Mesenchymal stem cell (in vitro differentiated cells and primary cell): ENCODE data around the gene HSPA12A.

Experiments
- DNase-seq: peaks from one replicate; pipeline ENCODE4 v3.0.0-alpha.2; 2013
- H2AFZ ChIP-seq: one replicate; pipeline ENCODE4 v1.6.1; 2013; ENCODE audit warnings: low read depth, mild to moderate bottlenecking, control low read depth, inconsistent platforms, low read length, moderate library complexity
- H2AK5ac ChIP-seq: 2 replicates; pipeline ENCODE4 v1.6.1; 2013; ENCODE audit warnings: low read length, moderate library complexity, mild to moderate bottlenecking, inconsistent platforms; ENCODE audit not compliant: severe bottlenecking
- H2BK120ac ChIP-seq: one replicate; pipeline ENCODE4 v1.6.1; 2013; ENCODE audit warnings: low read depth, mild to moderate bottlenecking, inconsistent platforms, low read length, moderate library complexity
- H2BK12ac ChIP-seq, 2 experiments: one replicate each; pipeline ENCODE4 v1.6.1; 2013; ENCODE audit warnings: inconsistent platforms in 2 of 2, low read length in 2 of 2, mild to moderate bottlenecking in 2 of 2, moderate library complexity in 2 of 2, control low read depth in 1 of 2
- H2BK15ac ChIP-seq: one replicate; pipeline ENCODE4 v1.6.1; 2013; ENCODE audit warnings: mild to moderate bottlenecking, low read depth, inconsistent platforms; ENCODE audit not compliant: poor library complexity, severe bottlenecking
- H2BK5ac ChIP-seq: 2 replicates; pipeline ENCODE4 v1.6.1; 2013; ENCODE audit warnings: low read depth, mild to moderate bottlenecking, low read length, control low read depth, inconsistent platforms; ENCODE audit not compliant: poor library complexity, severe bottlenecking
- H3K14ac ChIP-seq, 2 experiments: one replicate each; pipeline ENCODE4 v1.6.1; 2013; ENCODE audit warnings: inconsistent platforms in 2 of 2, low read length in 2 of 2, control low read depth in 1 of 2, mild to moderate bottlenecking in 1 of 2, moderate library complexity in 1 of 2
- H3K18ac ChIP-seq, 2 experiments: one replicate each; pipeline ENCODE4 v1.6.1; 2013; ENCODE audit warnings: inconsistent platforms in 2 of 2, low read length in 2 of 2, control low read depth in 1 of 2, low read depth in 1 of 2, mild to moderate bottlenecking in 1 of 2
- H3K23ac ChIP-seq, 2 experiments: one replicate each; pipeline ENCODE4 v1.6.1; 2013; ENCODE audit warnings: inconsistent platforms in 2 of 2, low read length in 2 of 2, mild to moderate bottlenecking in 2 of 2, moderate library complexity in 2 of 2, control low read depth in 1 of 2
- H3K27ac ChIP-seq: 2 replicates; pipeline ENCODE4 v1.5.1; 2013; ENCODE audit warnings: mild to moderate bottlenecking, moderate library complexity, low read length, control low read depth, inconsistent platforms; ENCODE audit not compliant: poor library complexity, severe bottlenecking
- H3K27me3 ChIP-seq, 2 experiments: 2 replicates each; pipeline versions ENCODE4 v1.6.1 to v1.7.0; 2013; ENCODE audit warnings: low read length in 2 of 2, mild to moderate bottlenecking in 2 of 2, moderate library complexity in 2 of 2, control low read depth in 1 of 2, inconsistent platforms in 1 of 2; ENCODE audit not compliant: control insufficient read depth in 1 of 2, insufficient read depth in 1 of 2
- H3K36me3 ChIP-seq, 2 experiments: 2 replicates each; pipeline versions ENCODE4 v1.6.1 to v1.7.0; 2013; ENCODE audit warnings: low read length in 2 of 2, control low read depth in 1 of 2, inconsistent platforms in 1 of 2, low read depth in 1 of 2, mild to moderate bottlenecking in 1 of 2; ENCODE audit not compliant: insufficient read depth in 2 of 2, control insufficient read depth in 1 of 2
- H3K4ac ChIP-seq, 2 experiments: one replicate each; pipeline ENCODE4 v1.6.1; 2013; ENCODE audit warnings: inconsistent platforms in 2 of 2, low read length in 2 of 2, mild to moderate bottlenecking in 2 of 2, moderate library complexity in 2 of 2, control low read depth in 1 of 2, low read depth in 1 of 2
- H3K4me1 ChIP-seq: 2 replicates; pipeline ENCODE4 v1.6.1; 2013; ENCODE audit warnings: low read depth, low read length, control low read depth; ENCODE audit not compliant: control insufficient read depth, insufficient read depth
- H3K4me2 ChIP-seq: 2 replicates; pipeline ENCODE4 v1.6.1; 2013; ENCODE audit warnings: low read length, mild to moderate bottlenecking, inconsistent platforms; ENCODE audit not compliant: poor library complexity, severe bottlenecking
- H3K4me3 ChIP-seq, 2 experiments: 2 replicates each; pipeline versions ENCODE4 v1.5.1 to v1.7.0; 2013; ENCODE audit warnings: low read length in 2 of 2, mild to moderate bottlenecking in 2 of 2, control low read depth in 1 of 2, low read depth in 1 of 2; ENCODE audit not compliant: insufficient read depth in 1 of 2
- H3K79me1 ChIP-seq: replicated peaks from 2 replicates; pipeline ENCODE4 v1.6.1; 2013; ENCODE audit warnings: mild to moderate bottlenecking, control low read depth, low read length, inconsistent platforms; ENCODE audit not compliant: poor library complexity, severe bottlenecking
- H3K9ac ChIP-seq: 2 replicates; pipeline ENCODE4 v1.7.0; 2013; ENCODE audit warnings: mild to moderate bottlenecking, low read length, moderate library complexity
- H3K9me3 ChIP-seq: 2 replicates; pipeline ENCODE4 v1.7.0; 2013; ENCODE audit warnings: mild to moderate bottlenecking, low read length; ENCODE audit not compliant: control insufficient read depth
- H4K8ac ChIP-seq: one replicate; pipeline ENCODE4 v1.6.1; 2013; ENCODE audit warnings: inconsistent platforms, mild to moderate bottlenecking, low read length, moderate library complexity
- H4K91ac ChIP-seq: one replicate; pipeline ENCODE4 v1.6.1; 2013; ENCODE audit warnings: mild to moderate bottlenecking, low read length, inconsistent platforms
- WGBS: methylation state at CpG from one replicate; pipeline ENCODE4 v1.1.7; 2013; ENCODE audit warnings: mixed read lengths; 5-methylcytosine and 5-hydroxymethylcytosine counted together

HSPA12A gene

DNA sequence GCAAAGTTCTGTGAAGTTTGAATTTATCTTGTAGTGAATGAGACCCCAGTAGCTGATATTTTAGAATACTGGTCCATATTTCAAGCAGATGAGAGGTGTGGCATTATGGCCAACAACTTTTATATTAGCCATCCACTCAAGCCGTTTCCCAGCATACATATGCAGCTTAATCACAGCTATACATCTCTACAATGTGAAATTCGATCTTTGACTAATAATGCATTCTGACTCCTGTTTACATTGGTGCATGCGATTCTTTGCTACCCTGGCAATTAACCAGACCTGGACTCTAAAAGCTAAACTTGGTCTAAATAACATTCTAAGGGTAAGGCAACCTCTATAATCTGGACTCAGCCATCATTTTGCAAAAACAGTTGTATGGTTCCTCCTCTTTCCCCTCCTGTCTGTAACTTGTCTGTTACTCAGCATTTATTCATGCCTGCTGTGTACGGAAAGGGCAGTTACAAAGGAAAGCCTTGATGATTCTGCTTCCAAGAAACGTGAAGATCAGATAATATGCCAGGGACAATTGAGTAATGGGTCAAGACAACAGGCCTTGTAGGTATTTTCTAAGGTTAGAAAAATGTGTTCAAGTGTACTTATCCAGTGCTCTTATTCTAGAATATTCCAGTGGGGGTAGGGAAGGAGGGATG lies 71.0 kb downstream of the HSPA12A start:
- H3K4me3 ChIP-seq, result no peak overlapping the region
- H2AFZ ChIP-seq, result no peak overlapping the region
- WGBS, result 66% methylated on average over 5 of the region's 5 CpGs
- H3K27me3 ChIP-seq, result peaks cover 0 to 34% of the 10 kb centered on the region in 2 experiments
- no peak overlapping the region for H3K9ac ChIP-seq
- no peak overlapping the region for H2BK12ac ChIP-seq
- no peak for DNase-seq
- no peak overlapping the region for H3K4me2 ChIP-seq
- no peak overlapping the region for H2BK5ac ChIP-seq
- peaks cover 32 to 47% of the 10 kb centered on the region in 2 experiments for H3K36me3 ChIP-seq
- peaks cover 17% of the 10 kb centered on the region for H3K4me1 ChIP-seq
- H2BK120ac ChIP-seq, result no peak overlapping the region
- H4K8ac ChIP-seq, result no peak overlapping the region
- no peak overlapping the region for H3K14ac ChIP-seq
- H3K9me3 ChIP-seq, result no peaks in the 10 kb centered on the region
- H3K4ac ChIP-seq, result no peak overlapping the region
- no peak overlapping the region for H3K18ac ChIP-seq
- H3K79me1 ChIP-seq, result peaks cover 4% of the 10 kb centered on the region
- no peak overlapping the region for H4K91ac ChIP-seq
- H2AK5ac ChIP-seq, result no peak overlapping the region
- H2BK15ac ChIP-seq, result no peak overlapping the region
- no peak overlapping the region for H3K27ac ChIP-seq
- H3K23ac ChIP-seq, result no peak overlapping the region

GRCh38 chr10:116670706-116671105 lies 71.7 kb downstream of the HSPA12A start:
- H3K14ac ChIP-seq, result no peak overlapping the region
- H3K4me3 ChIP-seq, result no peak overlapping the region
- H3K4me2 ChIP-seq, result no peak overlapping the region
- no peak overlapping the region for H2BK15ac ChIP-seq
- H2AFZ ChIP-seq, result no peak overlapping the region
- no peak overlapping the region for H3K27ac ChIP-seq
- no peak overlapping the region for H3K18ac ChIP-seq
- no peak overlapping the region for H2BK120ac ChIP-seq
- H4K8ac ChIP-seq, result no peak overlapping the region
- no peak for DNase-seq
- no peak overlapping the region for H2BK12ac ChIP-seq
- no peak overlapping the region for H3K4ac ChIP-seq
- H3K9me3 ChIP-seq, result no peaks in the 10 kb centered on the region
- H3K79me1 ChIP-seq, result peaks cover 4% of the 10 kb centered on the region
- H3K36me3 ChIP-seq, result peaks cover 27 to 40% of the 10 kb centered on the region in 2 experiments
- no peak overlapping the region for H2AK5ac ChIP-seq
- H3K9ac ChIP-seq, result no peak overlapping the region
- no peak overlapping the region for H2BK5ac ChIP-seq
- H3K4me1 ChIP-seq, result peaks cover 15% of the 10 kb centered on the region
- H3K23ac ChIP-seq, result no peak overlapping the region
- H4K91ac ChIP-seq, result no peak overlapping the region
- 89% methylated on average over 5 of the region's 6 CpGs for WGBS
- H3K27me3 ChIP-seq, result peaks cover 0 to 34% of the 10 kb centered on the region in 2 experiments

DNA sequence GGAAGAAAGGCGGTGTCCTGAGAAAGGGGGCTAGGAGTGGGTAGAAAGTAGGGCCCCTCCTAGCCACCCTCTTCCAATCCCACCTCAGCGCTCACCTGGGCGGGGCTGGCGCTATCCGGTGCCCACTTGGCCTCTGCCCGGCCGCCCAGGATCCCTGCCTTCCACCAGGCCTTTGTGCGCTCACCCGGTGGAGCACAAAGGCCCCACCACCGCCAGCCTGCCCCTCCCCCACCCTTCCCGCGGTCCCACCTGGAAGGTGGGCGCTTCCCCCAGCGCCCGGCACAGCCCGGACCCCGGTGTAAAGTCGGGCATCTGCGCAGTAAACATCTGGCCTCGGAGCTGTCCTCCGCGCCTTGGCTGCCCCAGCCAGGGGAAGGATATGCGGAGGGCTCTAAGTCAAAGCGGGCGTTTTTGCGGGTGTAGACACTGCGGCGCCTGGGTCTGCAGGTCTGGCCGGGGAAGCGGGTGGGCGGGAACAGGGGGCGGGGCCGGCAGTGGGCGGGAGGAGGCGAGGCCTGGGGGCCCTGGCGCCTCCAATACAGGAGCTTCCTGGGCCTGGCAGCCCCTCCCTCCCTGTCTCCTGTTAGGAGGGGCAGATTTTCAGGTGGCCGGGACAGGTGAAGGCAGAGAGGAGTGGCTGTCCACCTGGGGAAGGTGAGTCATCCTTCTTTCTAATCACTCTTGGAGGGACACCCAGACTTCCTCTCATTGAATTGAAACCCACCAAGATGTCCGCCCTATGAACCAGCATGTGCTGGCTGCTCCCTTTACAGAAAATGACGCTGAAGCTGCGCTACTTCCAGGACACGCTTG lies 72.3 kb downstream of the HSPA12A start:
- no peak overlapping the region for H2BK120ac ChIP-seq
- H3K36me3 ChIP-seq, result peaks cover 23 to 33% of the 10 kb centered on the region in 2 experiments
- no peak overlapping the region for H2BK12ac ChIP-seq
- peaks cover 0 to 37% of the 10 kb centered on the region in 2 experiments for H3K27me3 ChIP-seq
- no peak overlapping the region for H4K8ac ChIP-seq
- H2AK5ac ChIP-seq, result no peak overlapping the region
- H3K14ac ChIP-seq, result no peak overlapping the region
- no peak overlapping the region for H4K91ac ChIP-seq
- H3K4me1 ChIP-seq, result peaks cover 15% of the 10 kb centered on the region
- no peak overlapping the region for H2BK5ac ChIP-seq
- no peak for DNase-seq
- H2AFZ ChIP-seq, result no peak overlapping the region
- no peak overlapping the region for H3K9ac ChIP-seq
- H3K79me1 ChIP-seq, result peaks cover 4% of the 10 kb centered on the region
- no peak overlapping the region for H3K27ac ChIP-seq
- H3K4me2 ChIP-seq, result peak overlapping the region; percentile 61
- no peak overlapping the region for H3K23ac ChIP-seq
- H3K4me3 ChIP-seq, result no peak overlapping the region
- H3K18ac ChIP-seq, result no peak overlapping the region
- no peak overlapping the region for H2BK15ac ChIP-seq
- no peak overlapping the region for H3K4ac ChIP-seq
- 20% methylated on average over 33 of the region's 41 CpGs for WGBS
- H3K9me3 ChIP-seq, result no peaks in the 10 kb centered on the region

GRCh38 chr10:116669080-116669479 lies 73.3 kb downstream of the HSPA12A start:
- Histone ChIP-seq H3K4me3 (no peak overlapping the region), H2BK120ac (no peak overlapping the region), H3K14ac (no peak overlapping the region), H3K4me1 (peaks cover 15% of the 10 kb centered on the region), H2BK12ac (no peak overlapping the region), H3K9ac (no peak overlapping the region), H4K91ac (no peak overlapping the region), H3K18ac (no peak overlapping the region), H3K9me3 (no peaks in the 10 kb centered on the region), H3K4ac (no peak overlapping the region), H3K4me2 (no peak overlapping the region), H3K27me3 (peaks cover 6 to 37% of the 10 kb centered on the region in 2 experiments), H2AK5ac (no peak overlapping the region), H4K8ac (no peak overlapping the region), H3K27ac (no peak overlapping the region), H3K36me3 (peaks cover 16 to 23% of the 10 kb centered on the region in 2 experiments), H2AFZ (no peak overlapping the region), H3K79me1 (peaks cover 4% of the 10 kb centered on the region), H2BK15ac (no peak overlapping the region), H2BK5ac (no peak overlapping the region), H3K23ac (no peak overlapping the region)
- no peak for DNase-seq
- WGBS, result 78% methylated on average over 5 of the region's 5 CpGs
